ENCODE results near the gene SLC35E3.

SLC35E3 gene

DNA sequence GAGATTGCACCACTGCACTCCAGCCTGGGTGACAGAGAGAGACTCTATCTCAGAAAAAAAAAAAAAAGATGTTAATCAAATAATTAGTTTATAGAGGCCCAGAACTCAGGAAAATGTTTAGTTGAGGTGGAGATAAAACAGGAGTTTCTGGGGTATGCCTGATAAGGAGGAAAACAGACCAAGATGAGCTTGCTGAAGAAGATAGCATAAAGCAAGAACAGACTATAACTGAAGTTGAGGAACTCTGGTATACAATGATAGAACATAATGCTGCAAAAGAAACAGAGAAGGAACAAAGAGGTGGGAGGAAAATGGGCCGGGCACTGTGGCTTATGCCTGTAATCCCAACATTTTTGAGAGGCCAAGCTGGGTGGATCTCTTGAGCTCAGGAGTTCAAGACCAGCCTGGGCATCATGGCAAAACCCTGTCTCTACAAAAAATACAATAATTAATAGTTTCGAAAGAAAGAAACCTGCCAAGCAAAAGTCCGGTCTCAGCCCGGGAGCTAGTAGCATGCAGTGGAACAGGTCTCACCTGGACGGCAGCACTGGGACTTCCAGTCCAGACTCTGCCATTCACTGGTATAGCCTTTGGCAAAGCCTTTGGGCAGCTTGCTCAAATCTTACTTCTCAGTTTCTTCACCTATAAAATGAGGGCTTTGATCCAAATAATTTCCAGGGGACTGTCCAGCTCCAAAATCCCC lies 25.4 kb downstream of the SLC35E3 start:
- peak overlapping the region; percentile 87 for H3K27ac ChIP-seq (ENCODE audit: low read depth, low read length)
- no peaks in the 10 kb centered on the region for H3K9me2 ChIP-seq (replicated peaks; ENCODE audit: insufficient read depth, low read length)
- no peak overlapping the region for H2AFZ ChIP-seq (ENCODE audit: low read depth, low read length, severe bottlenecking)
- no peaks in the 10 kb centered on the region for H3K9me3 ChIP-seq (ENCODE audit: insufficient read depth, low read length)
- no peak overlapping the region for H3K4me3 ChIP-seq (ENCODE audit: insufficient read depth, low read length, poor library complexity, severe bottlenecking)
- H3K27me3 ChIP-seq (ENCODE audit: low read length): no peaks in the 10 kb centered on the region
- TF ChIP-seq EZH2phosphoT487 (conservative IDR thresholded peaks at IDR 0.05; ENCODE audit: low read length): no peak
- TF ChIP-seq, protein P1, sequence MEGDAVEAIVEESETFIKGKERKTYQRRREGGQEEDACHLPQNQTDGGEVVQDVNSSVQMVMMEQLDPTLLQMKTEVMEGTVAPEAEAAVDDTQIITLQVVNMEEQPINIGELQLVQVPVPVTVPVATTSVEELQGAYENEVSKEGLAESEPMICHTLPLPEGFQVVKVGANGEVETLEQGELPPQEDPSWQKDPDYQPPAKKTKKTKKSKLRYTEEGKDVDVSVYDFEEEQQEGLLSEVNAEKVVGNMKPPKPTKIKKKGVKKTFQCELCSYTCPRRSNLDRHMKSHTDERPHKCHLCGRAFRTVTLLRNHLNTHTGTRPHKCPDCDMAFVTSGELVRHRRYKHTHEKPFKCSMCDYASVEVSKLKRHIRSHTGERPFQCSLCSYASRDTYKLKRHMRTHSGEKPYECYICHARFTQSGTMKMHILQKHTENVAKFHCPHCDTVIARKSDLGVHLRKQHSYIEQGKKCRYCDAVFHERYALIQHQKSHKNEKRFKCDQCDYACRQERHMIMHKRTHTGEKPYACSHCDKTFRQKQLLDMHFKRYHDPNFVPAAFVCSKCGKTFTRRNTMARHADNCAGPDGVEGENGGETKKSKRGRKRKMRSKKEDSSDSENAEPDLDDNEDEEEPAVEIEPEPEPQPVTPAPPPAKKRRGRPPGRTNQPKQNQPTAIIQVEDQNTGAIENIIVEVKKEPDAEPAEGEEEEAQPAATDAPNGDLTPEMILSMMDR (IDR thresholded peaks at IDR 0.05; ENCODE audit: insufficient read depth, low read length, poor library complexity, severe bottlenecking): no peak
- no peaks in the 10 kb centered on the region for H3K36me3 ChIP-seq (ENCODE audit: low read length)
- no peaks in the 10 kb centered on the region for H3K79me2 ChIP-seq (ENCODE audit: insufficient read depth, low read length)
- H3F3A ChIP-seq (ENCODE audit: insufficient read depth): peaks cover 41% of the 10 kb centered on the region
- H3K4me2 ChIP-seq (ENCODE audit: low read depth, low read length, poor library complexity, severe bottlenecking): peak overlapping the region; percentile 12
- no peak overlapping the region for H3K9ac ChIP-seq (ENCODE audit: low read length)
- H4K20me1 ChIP-seq (ENCODE audit: low read depth, low read length): no peaks in the 10 kb centered on the region

DNA sequence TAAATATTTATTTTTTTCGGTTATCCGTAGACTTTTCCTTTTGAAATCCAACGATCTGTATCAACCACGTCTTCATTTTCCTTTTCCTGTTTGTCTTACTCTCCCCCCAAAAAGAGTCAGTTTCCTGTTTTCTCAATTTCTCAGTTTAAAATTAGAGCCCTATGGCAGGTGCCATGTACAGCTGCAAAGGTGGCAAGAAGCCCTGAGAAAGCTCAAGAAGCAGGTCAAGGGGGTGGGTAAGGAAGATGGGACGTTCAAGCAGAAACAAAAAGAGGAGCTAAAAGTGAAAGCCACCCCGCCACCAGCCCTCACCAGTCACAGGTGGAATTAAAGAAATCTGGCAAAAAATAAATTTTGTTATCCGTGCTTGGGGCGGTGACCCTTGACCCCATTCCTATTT lies 26.7 kb downstream of the SLC35E3 start:
- H3K9ac ChIP-seq (ENCODE audit: low read length): peak overlapping the region; percentile 26
- H3K4me2 ChIP-seq (ENCODE audit: low read depth, low read length, poor library complexity, severe bottlenecking): peak overlapping the region; percentile 71

DNA sequence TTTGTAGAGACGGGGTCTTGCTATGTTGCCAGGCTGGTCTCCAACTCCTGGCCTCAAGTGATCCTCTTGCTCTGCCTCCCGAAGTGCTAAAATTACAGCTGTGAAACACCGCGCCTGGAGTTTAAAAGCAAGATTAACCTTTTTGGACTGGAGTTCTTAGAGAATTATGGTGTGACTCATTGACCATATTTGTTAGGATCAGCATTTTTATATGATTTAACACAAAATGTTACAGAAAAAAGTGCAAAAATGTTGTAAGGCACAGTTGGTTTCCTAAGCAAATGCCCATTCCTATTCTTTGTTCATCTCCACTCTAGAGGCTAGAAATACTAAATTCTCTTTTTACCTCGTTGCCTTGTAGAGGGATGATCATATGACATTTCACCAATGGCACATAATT lies 27.6 kb downstream of the SLC35E3 start:
- Histone ChIP-seq H3K27ac (ENCODE audit: low read depth, low read length) (peak overlapping the region; percentile 87), H2AFZ (ENCODE audit: low read depth, low read length, severe bottlenecking) (peak overlapping the region; percentile 46), H3F3A (ENCODE audit: insufficient read depth) (peaks cover 31% of the 10 kb centered on the region), H3K4me3 (ENCODE audit: insufficient read depth, low read length, poor library complexity, severe bottlenecking) (no peak overlapping the region), H3K36me3 (ENCODE audit: low read length) (no peaks in the 10 kb centered on the region), H3K9me3 (ENCODE audit: insufficient read depth, low read length) (no peaks in the 10 kb centered on the region), H3K79me2 (ENCODE audit: insufficient read depth, low read length) (no peaks in the 10 kb centered on the region), H3K27me3 (ENCODE audit: low read length) (no peaks in the 10 kb centered on the region), H3K9ac (ENCODE audit: low read length) (peak overlapping the region; percentile 26; the same call in 1 of the 2 replicates), H4K20me1 (ENCODE audit: low read depth, low read length) (no peaks in the 10 kb centered on the region), H3K9me2 (replicated peaks; ENCODE audit: insufficient read depth, low read length) (no peaks in the 10 kb centered on the region), H3K4me2 (ENCODE audit: low read depth, low read length, poor library complexity, severe bottlenecking) (peak overlapping the region; percentile 71)
- no peak for TF ChIP-seq EZH2phosphoT487 (conservative IDR thresholded peaks at IDR 0.05; ENCODE audit: low read length)
- TF ChIP-seq, protein P1 (IDR thresholded peaks at IDR 0.05; ENCODE audit: insufficient read depth, low read length, poor library complexity, severe bottlenecking): no peak

More for the DNA sequence above, 26.7 kb downstream of the SLC35E3 start:
- H2AFZ ChIP-seq (ENCODE audit: low read depth, low read length, severe bottlenecking): peak overlapping the region; percentile 46
- no peaks in the 10 kb centered on the region for H3K79me2 ChIP-seq (ENCODE audit: insufficient read depth, low read length)
- peaks cover 37% of the 10 kb centered on the region for H3F3A ChIP-seq (ENCODE audit: insufficient read depth)
- no peaks in the 10 kb centered on the region for H3K36me3 ChIP-seq (ENCODE audit: low read length)
- no peaks in the 10 kb centered on the region for H4K20me1 ChIP-seq (ENCODE audit: low read depth, low read length)
- no peaks in the 10 kb centered on the region for H3K9me2 ChIP-seq (replicated peaks; ENCODE audit: insufficient read depth, low read length)
- H3K27ac ChIP-seq (ENCODE audit: low read depth, low read length): peak overlapping the region; percentile 87
- no peaks in the 10 kb centered on the region for H3K9me3 ChIP-seq (ENCODE audit: insufficient read depth, low read length)
- peak overlapping the region; percentile 32 for H3K4me3 ChIP-seq (ENCODE audit: insufficient read depth, low read length, poor library complexity, severe bottlenecking)
- H3K27me3 ChIP-seq (ENCODE audit: low read length): no peaks in the 10 kb centered on the region
- TF ChIP-seq, protein P1 (IDR thresholded peaks at IDR 0.05; ENCODE audit: insufficient read depth, low read length, poor library complexity, severe bottlenecking): no peak
- TF ChIP-seq EZH2phosphoT487 (conservative IDR thresholded peaks at IDR 0.05; ENCODE audit: low read length): no peak
